Measurements from ENCODE around the gene USH2A.

DNA sequence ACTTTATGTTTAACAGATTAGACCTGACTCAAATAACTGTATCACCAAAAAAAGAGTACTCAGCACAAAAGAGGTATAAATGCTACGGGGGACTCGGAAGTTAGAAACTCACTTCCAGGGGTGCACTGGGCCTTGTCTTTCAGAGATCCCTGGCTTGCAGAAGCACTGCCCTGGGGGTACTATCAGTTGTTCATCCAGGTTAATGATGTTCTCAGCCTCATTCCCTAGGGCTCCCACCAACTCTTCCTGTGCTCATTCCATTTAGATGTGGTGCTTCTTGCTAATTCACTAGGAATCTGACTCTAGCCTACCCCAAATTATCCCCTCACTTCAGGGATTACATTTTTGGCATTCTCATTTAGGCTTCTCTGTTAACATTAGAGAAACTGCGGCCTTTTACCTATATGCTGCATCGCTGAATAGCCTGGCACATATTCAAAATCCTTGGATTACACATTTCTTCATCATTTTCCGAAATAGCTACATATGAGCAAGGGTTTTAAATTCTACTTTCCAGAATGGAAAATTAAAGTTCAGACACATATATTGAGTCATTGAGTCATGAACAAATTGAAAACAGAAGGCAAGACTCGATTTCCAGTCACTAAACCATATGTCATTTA is 517.6 kb downstream of the USH2A start:
- TF ChIP-seq, protein P1, sequence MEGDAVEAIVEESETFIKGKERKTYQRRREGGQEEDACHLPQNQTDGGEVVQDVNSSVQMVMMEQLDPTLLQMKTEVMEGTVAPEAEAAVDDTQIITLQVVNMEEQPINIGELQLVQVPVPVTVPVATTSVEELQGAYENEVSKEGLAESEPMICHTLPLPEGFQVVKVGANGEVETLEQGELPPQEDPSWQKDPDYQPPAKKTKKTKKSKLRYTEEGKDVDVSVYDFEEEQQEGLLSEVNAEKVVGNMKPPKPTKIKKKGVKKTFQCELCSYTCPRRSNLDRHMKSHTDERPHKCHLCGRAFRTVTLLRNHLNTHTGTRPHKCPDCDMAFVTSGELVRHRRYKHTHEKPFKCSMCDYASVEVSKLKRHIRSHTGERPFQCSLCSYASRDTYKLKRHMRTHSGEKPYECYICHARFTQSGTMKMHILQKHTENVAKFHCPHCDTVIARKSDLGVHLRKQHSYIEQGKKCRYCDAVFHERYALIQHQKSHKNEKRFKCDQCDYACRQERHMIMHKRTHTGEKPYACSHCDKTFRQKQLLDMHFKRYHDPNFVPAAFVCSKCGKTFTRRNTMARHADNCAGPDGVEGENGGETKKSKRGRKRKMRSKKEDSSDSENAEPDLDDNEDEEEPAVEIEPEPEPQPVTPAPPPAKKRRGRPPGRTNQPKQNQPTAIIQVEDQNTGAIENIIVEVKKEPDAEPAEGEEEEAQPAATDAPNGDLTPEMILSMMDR (IDR thresholded peaks at IDR 0.05): no peak
- TF ChIP-seq POLR2A (IDR thresholded peaks at IDR 0.05) (no peak), EP300 (IDR thresholded peaks at IDR 0.05) (no peak), POLR2AphosphoS5 (IDR thresholded peaks at IDR 0.05) (no peak)
